DMS53 treated with DMSO at 0.1 percent for 48 hours (cell line): ENCODE results near the gene CRTC2.

Source experiments
- DNase-seq: peaks from one replicate; lab custom pipeline; 2025; ENCODE audit not compliant: unreplicated experiment; lab: John Stamatoyannopoulos, UW

Gene CRTC2

DNA sequence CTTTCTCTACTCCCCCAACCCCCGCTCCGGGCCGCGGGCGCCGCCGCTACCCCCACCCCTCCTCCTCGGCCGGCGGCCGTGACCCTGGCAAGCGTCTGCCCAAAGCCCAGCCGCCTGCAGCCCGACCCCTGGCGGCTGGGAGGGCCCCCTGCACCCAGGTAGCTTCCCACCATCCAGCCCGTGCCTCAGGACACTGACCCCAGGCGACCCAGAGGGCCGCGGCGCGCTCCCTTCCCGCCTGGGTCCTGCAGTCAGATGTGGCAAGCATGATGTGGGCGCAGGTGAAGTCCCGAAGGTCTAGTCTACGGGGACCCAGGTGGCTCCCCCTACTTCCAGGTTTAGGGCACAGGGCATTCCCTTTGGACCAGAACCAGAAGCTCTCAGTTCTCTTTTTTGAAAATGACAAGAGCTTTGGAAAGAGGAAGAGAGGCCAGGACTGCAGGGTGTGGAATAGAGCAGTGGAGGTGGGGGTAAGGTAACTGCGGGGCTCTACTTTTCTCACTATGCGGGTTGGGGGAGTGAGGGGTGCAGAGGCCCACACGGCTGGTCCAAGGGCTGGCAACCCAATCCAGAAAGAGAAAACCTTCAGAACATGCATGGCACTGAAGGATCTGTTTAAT lies 11.7 kb downstream of the CRTC2 start, which contains the start of gene DENND4B:
TSS of gene DENND4B (minus strand) at position 97 of the 620 bp plus-strand sequence. CDS start 2,344 bp downstream, outside the sequence.
- DNase-seq: peak; percentile 77

- DNase-seq: peak; percentile 41
These were observed 12.4 kb downstream of the CRTC2 start for GRCh38 chr1:153945795-153946621.

DNA sequence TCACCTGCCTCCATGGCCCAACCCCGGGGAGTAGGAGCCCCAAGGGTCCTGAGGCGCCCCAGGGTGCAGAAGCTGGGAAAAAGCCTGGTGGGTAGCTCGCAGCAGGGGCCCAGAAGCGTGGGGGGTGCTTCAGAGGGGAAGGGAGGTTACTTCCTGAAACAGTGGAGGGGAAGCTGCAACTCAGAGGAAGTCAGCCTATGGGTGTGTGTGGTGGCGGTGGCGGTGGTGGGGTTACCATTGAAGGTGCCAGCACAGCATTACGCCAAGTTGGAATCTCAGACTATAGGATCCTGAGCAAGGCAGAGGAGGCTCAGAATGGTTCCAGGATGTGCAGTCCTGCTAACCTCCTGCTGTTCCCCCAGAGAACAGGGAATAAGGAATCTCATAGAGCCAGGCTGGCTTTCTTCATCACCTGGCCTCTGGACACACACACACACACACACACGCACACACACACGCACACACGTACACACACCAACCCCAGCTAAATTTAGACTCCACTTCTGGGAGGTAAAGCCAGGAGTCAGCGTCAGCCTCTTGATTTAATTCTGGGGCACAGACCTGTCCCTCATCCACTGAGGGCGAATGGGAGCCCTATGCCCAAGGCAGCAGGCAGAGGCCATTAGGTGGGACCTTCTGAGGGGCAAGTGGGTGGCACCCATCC lies 13.1 kb downstream of the CRTC2 start:
- DNase-seq: peak; percentile 41

- no peak for DNase-seq
These were observed 13.6 kb downstream of the CRTC2 start for GRCh38 chr1:153944827-153945117.

- no peak for DNase-seq
These were observed 14.2 kb downstream of the CRTC2 start for GRCh38 chr1:153944005-153944826.

DNA sequence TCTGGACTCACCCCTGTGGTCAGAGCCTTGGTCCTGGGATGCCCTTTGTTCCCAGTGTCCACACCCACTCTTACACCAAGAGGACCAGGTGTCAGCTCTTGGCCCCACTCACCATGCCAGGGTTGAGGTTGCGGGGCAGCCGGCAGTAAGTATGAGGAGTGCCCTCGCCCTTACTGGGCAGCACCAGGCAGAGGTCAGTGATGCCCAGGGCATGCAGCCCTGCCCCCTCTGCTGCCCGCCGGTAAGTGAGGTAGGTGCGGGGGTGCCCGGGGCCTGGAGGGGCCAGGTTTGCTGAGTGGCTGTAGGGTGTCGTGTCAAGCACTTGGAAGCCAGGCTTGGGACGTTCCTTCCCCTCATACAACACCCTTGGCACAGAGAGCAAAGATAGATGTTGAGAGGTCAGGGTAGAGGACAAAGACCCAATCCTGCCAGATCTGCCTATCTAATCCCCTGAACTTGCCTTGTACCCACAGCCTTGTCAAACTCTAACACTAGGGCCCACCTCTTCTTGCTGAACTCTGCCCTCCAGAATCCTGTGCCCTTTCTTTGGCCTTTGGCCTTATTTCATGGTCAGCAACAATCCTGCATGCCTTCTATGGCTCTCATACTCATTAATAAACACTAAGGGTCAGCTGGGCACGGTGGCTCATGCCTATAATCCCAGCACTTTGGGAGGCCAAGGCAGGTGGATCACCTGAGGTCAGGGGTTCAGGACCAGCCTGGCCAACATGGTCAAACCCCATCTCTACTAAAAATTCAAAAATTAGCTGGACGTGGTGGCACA lies 15.5 kb downstream of the CRTC2 start:
- no peak for DNase-seq

- no peak for DNase-seq
These were observed 16.3 kb downstream of the CRTC2 start for GRCh38 chr1:153941826-153942725.

DNA sequence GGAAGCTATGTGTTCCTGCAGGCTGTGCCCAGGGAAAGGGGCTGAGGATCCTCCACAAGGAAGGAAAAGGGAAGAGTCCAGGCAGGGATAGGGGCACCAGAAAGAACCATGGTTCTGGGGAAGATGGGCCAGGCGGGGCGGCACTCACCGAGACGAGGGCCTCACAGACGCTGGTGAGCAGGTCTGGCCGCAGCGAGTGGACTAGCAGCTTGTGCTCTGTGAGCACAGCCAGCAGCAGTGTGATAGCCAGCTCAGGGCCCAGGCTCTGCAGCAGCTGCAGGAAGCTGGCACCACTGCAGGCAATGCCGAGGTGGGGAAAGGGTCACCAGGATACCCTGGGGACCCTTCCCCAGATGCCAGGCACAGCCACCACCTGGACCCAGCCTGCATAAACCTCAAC lies 17.7 kb downstream of the CRTC2 start:
- no peak for DNase-seq

DNA sequence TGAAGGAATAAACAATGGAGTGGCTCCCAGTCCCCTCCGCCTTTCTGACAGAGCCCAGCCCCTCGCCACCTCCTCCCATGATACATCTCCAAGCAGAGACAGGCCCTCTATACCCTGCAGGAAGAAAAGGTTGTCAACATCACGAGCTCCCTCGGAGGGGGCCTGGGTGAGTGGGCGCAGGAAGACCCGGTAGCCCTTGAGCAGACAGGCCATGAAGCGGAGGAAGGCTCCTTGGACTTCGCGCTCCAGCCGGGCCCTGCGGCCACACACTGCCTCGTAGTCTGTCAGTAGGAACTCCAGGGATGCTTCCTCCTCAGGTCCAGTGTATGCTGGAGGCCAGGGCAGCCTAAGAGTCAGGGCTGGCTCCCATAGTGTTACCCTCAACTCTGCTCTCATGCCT lies 18.9 kb downstream of the CRTC2 start:
- DNase-seq: no peak

GRCh38 chr1:153938996-153939395 lies 19.4 kb downstream of the CRTC2 start:
- DNase-seq: no peak

DNA sequence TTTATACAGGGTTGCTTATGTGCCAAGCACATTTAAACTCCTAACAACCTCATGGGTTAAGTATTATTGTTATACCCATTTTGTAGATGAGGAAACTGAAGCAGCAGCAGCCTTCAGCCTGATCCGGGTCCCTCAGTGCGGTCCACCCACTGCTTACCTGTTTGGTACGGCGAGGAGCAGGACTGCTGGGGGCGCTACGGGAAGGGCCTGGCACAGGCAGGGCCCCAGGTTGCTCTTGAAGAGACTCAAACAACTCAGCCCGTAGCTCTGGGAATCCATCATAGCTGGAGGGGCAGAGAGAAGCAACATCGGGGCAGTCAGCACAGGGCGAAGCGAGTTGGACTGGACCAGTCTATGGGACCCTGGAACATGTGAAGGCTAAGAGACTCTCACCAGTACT lies 21.1 kb downstream of the CRTC2 start:
- DNase-seq: no peak

DNA sequence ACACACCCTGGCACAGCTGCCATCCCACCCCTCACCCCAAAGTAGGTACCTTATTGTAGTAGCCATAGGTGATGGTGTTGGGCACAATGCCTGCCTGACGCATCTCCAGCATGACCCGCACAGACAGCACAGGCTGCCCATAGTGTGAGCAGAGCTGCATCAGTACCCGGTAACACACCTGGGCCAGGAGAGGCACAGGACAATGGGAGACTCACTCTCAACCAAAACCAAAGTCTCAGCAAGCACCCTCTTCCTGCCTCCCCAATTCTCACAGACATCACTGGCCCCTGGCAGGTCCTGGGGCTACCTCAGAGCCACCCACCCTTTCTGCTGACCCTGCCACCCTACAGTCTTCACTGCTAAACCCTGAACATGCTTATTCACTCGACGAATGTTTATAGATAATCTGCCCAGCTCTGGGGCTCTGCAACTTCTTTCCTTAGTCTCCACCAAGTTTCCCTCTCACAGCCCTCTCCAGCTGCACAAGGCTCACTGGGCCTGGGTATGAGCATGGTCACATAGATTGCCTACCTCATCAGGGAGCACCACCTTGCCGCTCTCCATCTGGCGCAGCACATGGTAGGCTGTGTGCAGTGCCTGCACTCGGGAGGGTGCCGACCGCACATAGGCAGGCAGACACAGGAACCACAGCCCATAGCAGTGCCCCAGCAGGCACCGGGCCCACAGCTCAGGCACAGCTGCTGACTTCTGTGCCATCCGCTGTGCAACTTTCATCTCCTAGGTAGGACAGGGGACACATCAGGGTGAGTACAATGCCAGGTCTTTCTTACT lies 22.2 kb downstream of the CRTC2 start:
- no peak for DNase-seq

GRCh38 chr1:153934746-153935145 lies 23.7 kb downstream of the CRTC2 start:
- DNase-seq: no peak

GRCh38 chr1:153933955-153934354 lies 24.5 kb downstream of the CRTC2 start:
- DNase-seq: no peak

- DNase-seq: no peak
These were observed 25.0 kb downstream of the CRTC2 start for GRCh38 chr1:153933430-153933829.

GRCh38 chr1:153932156-153933131 lies 26.0 kb downstream of the CRTC2 start:
- DNase-seq: no peak
